Measurements from ENCODE around the gene ADAM8.
"Not testable (repeated sequence)": the region's sequence is repeated elsewhere in the genome, so short reads cannot be mapped to it uniquely, and the experiment has no call there.

- not testable (repeated sequence) for TF ChIP-seq POLR2AphosphoS5 (IDR thresholded peaks at IDR 0.05; ENCODE audit: low read depth, low read length); TAF1 (IDR thresholded peaks at IDR 0.05; ENCODE audit: low read depth, low read length); POLR2A (IDR thresholded peaks at IDR 0.05; ENCODE audit: low read depth, low read length); SPI1 (IDR thresholded peaks at IDR 0.05; ENCODE audit: low read depth, low read length); PAX5 (IDR thresholded peaks at IDR 0.05; ENCODE audit: insufficient read depth, low read length, severe bottlenecking)
Observed at GRCh38 chr10:133265052-133265451, 11.6 kb downstream of the ADAM8 start.
